Fibroblast of pulmonary artery (primary cell): Measurements from ENCODE around the gene SLC22A12.

Experiments used
- DNase-seq: peaks from one replicate; pipeline ENCODE4 v3.0.0-alpha.2; 2010; ENCODE audit warnings: low read depth
- H3K4me3 ChIP-seq: replicated peaks from 2 replicates; pipeline ENCODE4 v1.5.1; 2011; ENCODE audit warnings: low read depth, mild to moderate bottlenecking, control low read depth, low read length, moderate library complexity
- CTCF ChIP-seq: IDR thresholded peaks from 2 replicates; pipeline ENCODE4 v1.5.1; 2011; ENCODE audit warnings: mild to moderate bottlenecking, control low read depth, low read length, inconsistent platforms; ENCODE audit errors: missing control alignments

SLC22A12 gene

DNA sequence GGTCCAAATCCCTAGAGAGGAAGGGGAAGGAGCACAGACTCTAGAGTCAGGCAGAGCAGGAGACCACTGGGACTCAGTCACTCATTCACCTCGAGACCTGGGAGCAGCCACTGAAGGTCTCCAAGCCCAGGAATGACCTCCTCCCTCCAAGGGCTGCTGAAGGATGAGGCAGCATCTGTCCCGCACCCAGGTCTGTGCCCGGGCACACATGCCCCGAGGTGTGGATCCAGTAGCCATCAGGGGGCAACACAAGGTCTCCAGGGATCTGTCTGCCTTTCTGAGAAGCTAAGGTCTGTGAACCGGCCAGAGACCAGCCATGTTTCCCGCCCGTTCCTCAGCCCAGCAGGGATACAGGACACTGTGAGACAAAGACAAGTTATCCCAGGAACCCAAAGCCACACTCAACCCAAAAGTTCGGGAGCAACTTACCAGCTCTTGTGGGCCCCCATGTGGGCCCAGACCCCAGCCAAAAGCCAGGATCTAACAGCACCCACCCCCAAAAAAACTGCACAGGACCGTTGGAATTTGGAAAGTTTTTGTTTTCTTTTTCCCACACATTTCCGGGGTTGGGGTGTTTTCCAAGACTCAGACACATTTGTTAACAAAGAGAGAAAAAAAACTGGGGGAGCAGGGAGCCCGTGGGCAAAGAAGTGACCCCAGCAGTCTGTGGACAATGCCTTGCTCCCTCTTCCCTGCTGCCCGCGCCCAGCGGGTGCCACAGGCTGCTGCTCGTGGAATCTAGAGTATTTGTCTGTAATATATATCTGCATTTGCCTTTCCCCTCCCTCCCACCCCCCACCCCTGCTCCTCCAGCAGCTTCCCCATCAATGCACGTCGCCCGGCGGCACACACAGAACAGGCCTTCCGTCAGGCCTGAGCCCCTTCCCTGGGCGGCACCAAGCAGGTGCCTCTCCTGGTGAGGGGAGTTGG is 14.9 kb downstream of the SLC22A12 start:
- no peak for DNase-seq
- no peak overlapping the region for H3K4me3 ChIP-seq
- TF ChIP-seq CTCF, result no peak

- TF ChIP-seq CTCF, result no peak
- no peak overlapping the region for H3K4me3 ChIP-seq
- no peak for DNase-seq
Measured at GRCh38 chr11:64606796-64607380, 15.9 kb downstream of the SLC22A12 start.

- no peak for DNase-seq
- TF ChIP-seq CTCF, result no peak
- no peak overlapping the region for H3K4me3 ChIP-seq
Measured at GRCh38 chr11:64607381-64607985, 16.5 kb downstream of the SLC22A12 start.

GRCh38 chr11:64608046-64608445 is 17.0 kb downstream of the SLC22A12 start:
- H3K4me3 ChIP-seq, result no peak overlapping the region
- DNase-seq, result peak; percentile 18
- no peak for TF ChIP-seq CTCF

DNA sequence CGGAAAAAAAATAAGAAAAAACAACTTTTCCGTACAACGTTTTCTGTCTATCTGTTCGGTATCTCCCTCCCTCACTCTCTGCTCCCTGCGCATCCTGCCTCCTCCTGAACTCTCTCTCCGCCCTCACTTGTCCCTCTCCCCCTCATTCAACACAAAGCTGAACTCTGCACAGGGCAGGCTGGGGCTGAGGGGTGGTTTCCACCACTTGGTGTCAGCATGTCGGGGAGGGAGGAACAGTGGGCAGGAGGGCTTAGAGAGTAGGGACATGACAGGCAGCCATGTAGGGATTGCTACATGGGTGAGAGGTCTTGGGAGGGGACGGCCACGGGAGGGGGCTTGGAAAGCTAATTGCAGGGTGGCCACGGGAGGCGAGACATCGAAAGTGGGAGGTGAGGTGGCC is 17.6 kb downstream of the SLC22A12 start:
- H3K4me3 ChIP-seq, result no peak overlapping the region
- no peak for DNase-seq
- no peak for TF ChIP-seq CTCF

- TF ChIP-seq CTCF, result no peak
- DNase-seq, result no peak
- no peak overlapping the region for H3K4me3 ChIP-seq
Measured at GRCh38 chr11:64609436-64610047, 18.5 kb downstream of the SLC22A12 start.
